Transverse colon (tissue), 4 donors: Measurements from ENCODE around the gene HSD11B1L.

Source experiments
- CTCF ChIP-seq, 5 experiments: fragments of 200-600 bp in 3 of 5; fragments of 450-650 bp in 2 of 5; sonication (generic) in 3 of 5; IDR thresholded peaks; 1 replicate in 2 of 5; 2 replicates in 3 of 5; pipeline ENCODE4 v1.5.1; 2016 to 2017; ENCODE audit warnings: antibody characterized with exemption in 5 of 5, inconsistent platforms in 3 of 5, mild to moderate bottlenecking in 2 of 5, moderate library complexity in 1 of 5
- EP300 ChIP-seq: sonication (generic); formaldehyde crosslinking; IDR thresholded peaks from one replicate; pipeline ENCODE4 v1.6.1; 2017; ENCODE audit warnings: antibody characterized with exemption, low read depth
- POLR2AphosphoS5 ChIP-seq, 3 donors: sonication (generic); formaldehyde crosslinking; IDR thresholded peaks; one replicate each; pipeline ENCODE4 v1.6.1; 2016; ENCODE audit warnings: antibody characterized with exemption in 3 of 3

GRCh38 chr19:5693195-5694166 lies 12.7 kb downstream of the HSD11B1L start:
- TF ChIP-seq POLR2AphosphoS5 (IDR thresholded peaks at IDR 0.05) = no peak
- no peak for TF ChIP-seq CTCF (IDR thresholded peaks at IDR 0.05)
- TF ChIP-seq EP300 = no peak
